Hindlimb muscle (tissue), 1 donor: ENCODE measurements around the gene RIN3. TPM values are rescaled to one million over a fixed set of nuclear protein-coding genes. Genes with fewer than 3 reads are reported as not detected.
A peak's percentile ranks its signal among the peaks of the same experiment; 100 is the strongest.

Experiments
- DNase-seq: peaks from one replicate; pipeline ENCODE4 v3.0.0-alpha.2; 2013
- polyA plus RNA-seq: library from polyadenylated mRNA; unstranded; fragments of 120-200 nt; gene quantifications from one replicate; pipeline ENCODE4 v1.2.1, GENCODE V29; 2013; ENCODE audit not compliant: insufficient read length

Gene RIN3
- polyA plus RNA-seq, 1 donor = 16.7 TPM

- DNase-seq = no peak
Measured at GRCh38 chr14:92556863-92557543, 43.4 kb downstream of the RIN3 start.

DNA sequence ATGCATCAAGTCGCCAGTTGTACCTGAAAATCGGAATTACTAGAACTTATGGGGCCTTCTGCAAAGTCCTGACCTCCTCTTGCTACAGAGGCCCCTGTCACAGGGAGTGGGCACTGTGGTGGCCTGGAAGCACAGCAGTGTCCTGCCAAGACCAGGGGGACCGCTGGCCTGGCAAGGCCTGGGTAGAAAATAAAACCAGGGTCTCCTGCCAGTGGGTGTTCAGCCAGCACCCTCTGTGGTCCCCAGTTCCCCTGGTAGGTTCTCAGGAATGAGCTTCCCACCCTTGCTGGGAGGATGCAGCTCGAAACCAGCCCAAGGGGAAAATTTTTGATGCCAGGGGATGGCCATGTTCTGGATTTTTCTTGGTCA, 43.9 kb downstream of the RIN3 start:
- DNase-seq = no peak

DNA sequence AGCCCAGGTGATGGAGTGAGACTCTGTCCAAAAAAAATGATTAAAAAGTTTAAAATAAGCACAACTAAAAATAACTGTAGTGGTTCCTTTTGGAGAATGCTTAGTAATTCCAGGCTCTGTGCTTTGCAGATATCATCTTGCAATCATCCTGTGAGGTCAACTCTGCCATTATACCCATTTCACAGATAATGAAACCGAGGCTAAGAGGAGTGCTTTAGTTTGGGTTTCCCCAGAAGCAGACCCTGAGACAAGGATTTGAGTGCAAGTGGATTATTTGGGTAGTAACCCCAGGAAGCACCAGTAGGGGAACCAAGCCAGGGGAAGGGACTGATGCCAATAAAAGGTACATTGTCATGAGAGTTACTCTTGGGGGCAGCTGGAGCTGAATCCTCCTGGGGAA, 44.7 kb downstream of the RIN3 start:
- DNase-seq = no peak

- DNase-seq = no peak
Measured at GRCh38 chr14:92559486-92559885, 45.9 kb downstream of the RIN3 start.

DNA sequence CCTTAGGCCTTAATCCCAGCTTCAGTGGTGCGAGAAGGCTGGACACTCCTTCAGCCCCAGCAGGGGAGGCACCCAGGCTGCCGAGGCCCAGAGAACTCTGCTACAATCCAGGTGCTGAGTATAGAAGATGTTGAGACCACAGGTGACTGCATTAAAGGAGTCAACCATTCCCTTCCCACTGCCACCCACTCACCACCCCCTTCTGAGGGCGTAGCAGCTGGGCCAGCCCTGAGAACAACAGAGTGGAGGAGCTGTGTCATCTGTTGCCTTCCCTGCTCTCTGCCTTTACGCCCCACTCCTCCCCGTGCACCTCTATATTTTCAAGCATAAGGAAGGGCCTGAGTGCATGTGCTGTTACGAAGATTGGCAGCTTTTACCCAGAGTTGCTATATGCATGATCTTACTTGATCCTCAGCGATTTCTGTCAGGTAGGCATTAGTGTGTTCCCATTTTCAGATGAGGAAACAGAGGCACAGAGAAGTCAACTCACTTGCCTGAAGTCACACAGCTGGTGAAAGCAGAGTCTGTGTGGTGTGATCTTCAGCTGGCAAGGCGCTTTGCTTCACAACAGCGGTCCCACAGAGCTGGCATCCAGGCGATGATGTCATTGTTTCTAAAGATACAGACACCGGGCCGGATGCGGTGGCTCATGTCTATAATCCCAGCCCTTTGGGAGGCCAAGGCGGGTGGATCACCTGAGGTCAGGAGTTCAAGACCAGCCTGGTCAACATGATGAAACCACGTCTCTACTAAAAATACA, 46.7 kb downstream of the RIN3 start:
- DNase-seq = no peak

- DNase-seq = no peak
Measured at GRCh38 chr14:92561906-92562479, 48.4 kb downstream of the RIN3 start.

DNA sequence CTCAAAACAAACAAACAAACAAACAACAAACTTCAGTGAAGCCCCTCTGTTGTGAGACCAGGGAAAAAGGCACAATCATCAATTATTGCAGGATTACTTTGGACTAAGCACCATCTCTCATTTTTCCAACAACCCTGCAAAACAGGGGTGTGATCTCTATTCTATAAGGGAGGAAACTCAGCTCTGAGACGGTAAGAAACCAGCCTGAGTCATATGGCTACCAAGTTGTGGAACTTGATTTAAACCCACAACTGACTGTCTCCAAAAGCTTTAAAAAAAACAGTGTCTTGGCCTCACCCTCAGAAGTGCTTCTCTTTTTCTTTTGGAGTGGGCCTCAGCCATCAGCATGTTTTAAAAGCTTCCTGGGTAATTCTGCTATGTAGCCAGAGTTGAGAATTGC, 49.8 kb downstream of the RIN3 start:
- no peak for DNase-seq

DNA sequence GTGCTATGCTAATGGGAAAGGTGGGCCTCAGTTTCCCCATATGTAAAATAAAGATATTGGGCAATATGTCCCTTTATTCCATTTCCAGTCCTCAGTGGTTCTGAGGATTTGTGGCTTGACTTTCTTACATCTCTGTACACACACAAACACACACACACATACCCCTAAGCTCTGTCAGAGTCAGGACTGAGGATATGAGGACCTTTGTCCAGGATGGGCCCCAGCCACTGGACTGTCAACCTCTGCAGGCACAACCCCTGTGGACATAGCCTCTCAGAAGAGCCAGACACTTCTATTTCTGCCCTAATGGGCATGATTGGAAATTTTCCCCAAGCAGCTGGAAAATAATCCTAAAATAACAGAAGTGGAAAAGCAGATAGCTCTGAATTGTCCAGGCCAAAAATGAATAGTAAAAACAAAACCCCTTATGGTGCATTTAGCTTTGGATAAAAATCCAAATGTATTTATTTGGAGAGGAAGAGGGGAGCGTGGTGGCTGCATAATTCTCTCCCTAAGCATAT, 50.2 kb downstream of the RIN3 start:
- DNase-seq = peak; percentile 64

DNA sequence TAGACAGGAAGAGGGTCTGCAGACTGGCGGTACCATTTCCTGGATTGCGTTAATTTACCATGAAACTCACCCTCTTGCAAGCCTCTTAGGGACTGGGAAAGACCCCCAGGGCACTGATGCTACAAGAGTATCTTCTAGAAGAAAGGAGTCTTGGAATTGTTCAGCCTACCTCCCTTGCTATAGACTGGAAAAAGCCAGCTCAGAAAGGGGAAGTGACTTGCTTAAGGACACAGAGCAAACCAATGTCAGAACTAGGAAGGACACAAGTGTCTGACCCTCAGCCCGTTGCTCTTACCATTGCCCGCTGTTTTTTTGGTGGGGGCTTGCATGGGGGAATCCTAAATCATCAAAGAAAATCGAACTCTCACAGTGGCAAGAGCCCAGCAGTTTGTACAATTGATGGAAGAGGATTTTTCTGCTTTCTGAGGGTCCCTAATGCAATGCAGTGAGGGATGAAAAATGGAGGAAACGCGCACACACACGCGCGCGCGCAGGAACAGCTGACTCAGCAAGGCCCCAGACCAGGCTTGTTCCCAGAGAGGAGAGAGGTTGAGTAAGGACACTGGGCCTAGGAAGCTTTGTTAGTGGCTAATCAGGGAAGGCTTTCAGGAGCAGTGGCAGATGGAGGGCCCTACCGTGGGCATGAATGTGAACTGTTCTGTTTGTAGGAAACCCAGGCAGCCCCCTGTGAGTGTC, 50.9 kb downstream of the RIN3 start:
- DNase-seq = no peak

DNA sequence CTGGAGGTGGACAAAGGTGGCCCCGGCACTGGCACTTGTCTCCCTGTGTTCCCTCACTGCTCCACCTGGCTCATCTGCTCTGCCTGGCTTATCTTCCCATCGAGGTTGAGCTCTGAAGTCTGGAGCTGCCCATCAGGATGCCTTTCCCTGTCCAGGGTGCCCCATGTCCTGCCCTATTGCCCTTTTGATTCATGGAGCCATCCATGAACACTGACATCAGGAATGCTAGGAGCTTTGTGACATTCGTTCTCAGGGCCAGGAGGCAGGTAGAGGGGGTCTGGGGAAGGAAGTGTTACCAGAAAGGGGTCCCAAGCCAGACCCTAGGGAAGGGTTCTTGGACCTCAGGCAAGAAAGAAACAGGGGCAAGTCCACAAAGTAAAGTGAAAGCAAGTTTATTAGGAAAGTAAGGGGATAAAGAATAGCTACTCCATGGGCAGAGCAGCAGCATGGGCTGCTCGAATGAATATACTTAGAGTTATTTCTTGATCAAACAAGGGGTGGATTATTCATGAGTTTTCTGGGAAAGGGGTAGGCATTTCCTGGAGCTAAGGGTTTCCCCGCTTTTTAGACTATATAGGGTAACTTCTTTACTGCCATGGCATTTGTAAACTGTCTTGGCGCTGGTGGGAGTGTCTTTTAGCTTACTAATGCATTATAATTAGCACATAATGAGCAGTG, 51.6 kb downstream of the RIN3 start:
- DNase-seq = no peak

GRCh38 chr14:92565718-92566115, 52.1 kb downstream of the RIN3 start:
- no peak for DNase-seq

DNA sequence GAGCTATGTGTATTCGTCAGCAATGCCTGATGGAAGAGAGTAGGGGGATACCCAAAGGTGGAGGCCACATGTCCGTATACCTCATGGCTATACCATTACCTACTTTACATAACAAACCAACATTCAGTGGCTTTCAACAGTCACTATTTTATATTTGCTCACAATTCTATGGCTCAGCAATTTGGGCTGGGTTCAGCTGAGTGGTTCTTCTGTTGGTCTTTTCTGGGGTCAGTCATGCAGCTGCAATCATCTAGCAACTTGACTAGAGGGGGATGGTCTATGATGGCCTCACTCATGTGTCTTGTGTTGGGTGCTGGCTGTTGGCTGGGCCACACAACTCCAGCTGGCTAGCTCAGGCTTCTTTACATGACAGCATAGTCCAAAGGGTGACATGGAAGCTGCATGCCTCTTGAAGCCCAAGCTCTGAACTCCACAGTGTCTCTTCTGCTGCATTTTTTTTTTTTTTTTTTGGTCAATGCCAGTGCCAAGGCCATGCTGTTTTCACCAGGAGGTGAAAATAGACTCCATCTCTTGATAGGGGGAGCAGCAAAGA, 53.7 kb downstream of the RIN3 start:
- DNase-seq = no peak

DNA sequence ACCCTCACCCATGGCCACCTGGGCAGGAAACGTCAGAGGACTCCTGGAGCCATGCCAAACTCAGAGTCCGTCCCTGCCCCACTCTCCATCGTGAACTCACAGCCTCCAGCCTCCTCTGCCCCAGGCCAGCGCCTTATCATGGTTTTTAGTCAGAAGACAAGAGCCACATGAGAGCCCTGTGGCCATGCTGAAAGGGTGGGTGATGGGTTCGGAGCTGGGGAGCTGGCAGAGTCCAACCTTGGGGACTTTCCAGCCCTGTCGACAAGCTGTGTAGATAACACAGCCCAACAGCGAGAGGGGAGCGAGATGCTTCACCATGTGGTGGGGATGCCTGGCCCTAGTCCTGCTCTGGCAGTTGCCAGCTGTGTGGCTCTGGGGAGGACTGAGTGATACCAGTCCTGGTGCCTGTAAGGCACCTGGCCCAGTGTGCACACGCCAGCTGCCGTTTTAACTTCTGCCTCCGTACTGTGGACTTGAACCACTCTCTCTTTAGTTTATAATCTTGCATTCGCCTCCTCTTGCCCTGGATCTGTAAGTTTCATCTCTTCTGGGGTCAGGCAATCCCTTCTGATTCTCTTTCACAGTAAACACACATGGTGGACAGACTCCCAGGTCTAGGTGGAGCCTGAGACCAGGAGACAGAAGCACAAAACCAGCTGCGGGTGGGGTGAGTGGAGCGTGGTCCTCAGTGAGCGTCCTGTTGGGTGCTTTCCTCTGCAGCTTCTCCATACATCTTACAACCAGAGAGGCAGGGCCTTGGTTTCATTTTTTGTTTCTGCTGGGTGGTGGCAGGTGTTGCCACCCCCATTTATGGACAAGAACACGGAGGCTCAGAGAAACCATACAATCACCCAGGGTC, 55.3 kb downstream of the RIN3 start:
- DNase-seq = no peak

GRCh38 chr14:92570674-92571262, 57.2 kb downstream of the RIN3 start:
- DNase-seq = no peak

DNA sequence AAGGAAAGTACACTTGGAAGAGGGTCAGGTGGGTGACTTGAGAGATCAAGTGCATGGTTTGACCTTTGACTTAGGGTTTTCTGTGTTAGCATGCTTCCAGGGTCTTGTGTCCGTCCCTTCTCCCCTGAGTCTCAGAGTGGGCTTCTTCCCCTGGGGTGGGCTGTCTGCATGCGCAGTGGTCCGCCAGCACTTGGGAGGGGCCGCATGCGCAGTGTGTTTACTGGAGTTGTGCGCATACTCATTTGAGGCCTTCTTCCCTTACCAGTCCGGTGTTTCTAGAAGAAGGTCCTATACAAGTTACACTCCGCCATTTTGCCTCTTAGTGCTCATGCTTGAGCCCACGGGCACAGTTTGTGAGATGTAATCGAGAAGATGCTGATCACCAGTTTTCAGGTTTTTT, 58.5 kb downstream of the RIN3 start:
- DNase-seq = no peak

DNA sequence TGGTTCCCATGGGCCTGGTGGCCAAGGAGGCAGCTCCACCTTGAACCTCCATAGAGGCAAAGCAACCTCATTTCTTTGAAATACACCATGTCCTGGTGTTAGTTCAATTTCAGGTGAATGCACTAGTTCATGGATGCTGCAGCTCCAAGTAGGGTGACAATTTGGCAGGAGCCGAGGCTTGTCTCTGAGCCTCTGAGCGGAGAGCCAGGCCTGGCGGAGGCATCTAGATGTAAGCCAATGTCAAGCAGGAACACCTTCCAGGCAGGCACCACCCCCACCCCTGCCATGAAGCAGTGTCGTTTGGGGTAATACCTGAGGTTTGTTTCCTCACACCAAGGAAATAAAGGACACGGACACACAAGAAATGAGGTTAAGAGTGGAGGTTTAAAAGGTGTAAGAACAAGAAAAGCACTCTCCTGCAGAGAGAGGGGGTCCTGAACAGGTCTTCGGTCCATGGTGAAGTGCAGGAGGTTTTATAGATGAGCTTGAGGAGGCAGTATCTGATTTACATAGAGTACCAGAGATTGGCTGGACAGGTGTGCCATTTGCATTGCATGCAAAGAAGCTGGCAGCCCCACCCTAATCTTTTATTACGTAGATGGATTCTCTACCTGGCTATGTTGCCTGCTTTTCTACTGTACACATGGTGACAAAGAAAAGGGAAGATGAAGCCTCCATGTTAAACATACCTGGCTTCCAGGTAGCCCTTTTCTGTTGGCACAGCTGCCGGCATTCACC, 60.3 kb downstream of the RIN3 start:
- no peak for DNase-seq

DNA sequence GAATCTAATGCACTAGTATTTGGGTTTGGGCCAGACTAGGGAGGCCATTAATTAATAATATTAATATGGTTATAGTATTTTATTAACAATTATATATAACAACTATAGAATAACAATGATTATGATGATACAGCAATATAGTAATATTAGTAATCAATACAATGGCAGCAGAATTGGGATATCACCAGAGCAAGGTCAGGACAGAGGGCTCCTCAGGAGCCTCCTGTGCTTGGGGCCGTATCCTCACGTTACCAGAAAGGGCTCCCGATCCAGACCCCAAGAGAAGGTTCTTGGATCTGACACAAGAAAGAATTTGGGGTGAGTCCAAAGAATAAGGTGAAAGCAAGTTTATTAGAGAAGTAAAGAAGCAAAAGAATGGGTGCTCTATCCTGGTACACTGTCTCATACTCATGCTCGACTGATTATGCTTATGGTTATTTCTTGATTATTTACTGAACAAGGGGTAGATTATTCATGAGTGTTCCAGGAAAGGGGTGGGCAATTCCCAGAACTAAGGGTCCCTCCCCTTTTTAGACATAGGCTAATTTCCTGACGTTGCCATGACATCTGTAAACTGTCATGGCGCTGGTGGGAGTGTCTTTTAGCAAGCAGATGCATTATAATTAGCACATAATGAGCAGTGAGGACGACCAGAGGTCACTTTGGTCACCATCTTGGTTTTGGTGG, 61.6 kb downstream of the RIN3 start:
- no peak for DNase-seq

- no peak for DNase-seq
Measured at GRCh38 chr14:92575748-92576303, 62.2 kb downstream of the RIN3 start.

GRCh38 chr14:92577321-92577742, 63.8 kb downstream of the RIN3 start:
- DNase-seq = no peak
